ENCODE data around the gene OR13F1.

DNA sequence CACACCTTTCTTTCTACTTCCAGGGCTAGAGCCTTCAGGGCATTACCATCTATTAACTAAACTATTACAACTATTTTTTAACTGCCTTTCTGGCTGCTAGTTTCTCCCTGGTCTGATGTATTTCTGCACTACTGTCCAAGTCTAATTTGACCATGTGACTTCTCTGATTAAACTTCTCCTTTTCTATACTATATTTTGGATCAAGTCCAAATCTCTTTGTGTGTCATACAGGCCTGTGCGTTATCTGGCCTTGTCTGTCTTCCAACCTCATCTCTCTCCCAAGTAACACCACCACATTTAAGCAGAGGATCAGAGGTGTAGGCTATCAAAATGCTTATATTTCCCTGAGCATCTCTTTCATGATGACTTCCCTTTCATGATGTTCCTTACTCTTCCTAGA is 47.2 kb upstream of the OR13F1 start:
- TF ChIP-seq MXI1 (IDR thresholded peaks at IDR 0.05; ENCODE audit: low read depth, low read length) = no peak
- no peak for TF ChIP-seq EP300 (IDR thresholded peaks at IDR 0.05; ENCODE audit: borderline replicate concordance in 1 of 2, control insufficient read depth in 1 of 2, low read depth in 2 of 2, low read length in 2 of 2)
- no peak for TF ChIP-seq CTCF (IDR thresholded peaks at IDR 0.05 in 2 of 3, conservative IDR thresholded peaks at IDR 0.05 in 1 of 3; ENCODE audit: control insufficient read depth in 2 of 3, extremely low read depth in 1 of 3, insufficient read depth in 1 of 3, low read depth in 3 of 3, low read length in 3 of 3)
- no peak for TF ChIP-seq ETV6 (conservative IDR thresholded peaks at IDR 0.05 in 1 of 2, IDR thresholded peaks at IDR 0.05 in 1 of 2; ENCODE audit: borderline replicate concordance in 1 of 2, low read depth in 1 of 2)

All from GM12878 (cell line).